HCT116 (cell line): ENCODE data around the gene PPM1B. TPM values are rescaled to one million over a fixed set of nuclear protein-coding genes. Genes with fewer than 3 reads are reported as not detected.

Experiments
- ATAC-seq: fragments of 200-7000 bp; cut with Tn5 transposase; 2 replicates; pipeline ENCODE4 v1.9.1; 2020; ENCODE audit warnings: mild to moderate bottlenecking, moderate library complexity
- BruUV-seq: library from RNA; stranded (reverse); fragments of 400-500 nt; replicated peaks from 2 replicates; lab custom pipeline; 2021; lab: Mats Ljungman, UMichigan
- CTCF ChIA-PET: fragments of 300-600 bp; sonication (Branson Sonifier 250); formaldehyde crosslinking; loops from one replicate; lab custom pipeline; 2021; ENCODE audit warnings: antibody characterized with exemption; lab: Charles Lee
- POLR2A ChIA-PET: fragments of 300-600, 350-600 bp; sonication (Branson Sonifier 250); formaldehyde crosslinking; loops from one replicate; lab custom pipeline; 2021; ENCODE audit warnings: antibody characterized with exemption; lab: Charles Lee
- RAD21 ChIA-PET, 2 experiments: fragments of 300-600 bp; sonication (Branson Sonifier 250); formaldehyde crosslinking; loops; one replicate each; lab custom pipeline; 2023; ENCODE audit warnings: low total read pairs in 2 of 2; ENCODE audit not compliant: uncharacterized antibody in 2 of 2, unreplicated experiment in 2 of 2, low non-redundant PET in 1 of 2; lab: Charles Lee
- DNase-seq: peaks from one replicate; pipeline ENCODE4 v3.0.0-alpha.2; 2010; ENCODE audit warnings: low read depth, low spot score
- H2AFZ ChIP-seq: fragments of 200-600 bp; shearing (Covaris generic), sonication (generic); 2 replicates; pipeline ENCODE4 v1.6.1; 2017; ENCODE audit warnings: low read depth, mixed run types, mixed read lengths, antibody characterized with exemption, low read length; ENCODE audit not compliant: poor library complexity, severe bottlenecking
- H3K27ac ChIP-seq: 2 replicates; pipeline ENCODE4 v1.5.1; 2012; ENCODE audit warnings: low read depth, low read length
- H3K27me3 ChIP-seq: fragments of 200-600 bp; sonication (generic); 2 replicates; pipeline ENCODE4 v1.6.1; 2016; ENCODE audit warnings: mixed run types, low read length, mixed read lengths; ENCODE audit not compliant: insufficient read depth
- H3K36me3 ChIP-seq, 2 experiments: fragments of 200-500 bp in 1 of 2; fragments of 200-600 bp in 1 of 2; sonication (Bioruptor generic) in 1 of 2; sonication (generic) in 1 of 2; 2 replicates each; pipeline versions ENCODE4 v1.5.1 to v1.6.1; 2014 to 2016; ENCODE audit warnings: low read length in 2 of 2, inconsistent platforms in 1 of 2, mixed read lengths in 1 of 2, mixed run types in 1 of 2; ENCODE audit not compliant: insufficient read depth in 2 of 2, control insufficient read depth in 1 of 2
- H3K4me1 ChIP-seq, 2 experiments: fragments of 200-600 bp in 1 of 2; sonication (generic) in 1 of 2; 2 replicates each; pipeline versions ENCODE4 v1.5.1 to v1.6.1; 2012 to 2017; ENCODE audit warnings: low read length in 2 of 2, inconsistent platforms in 1 of 2, mild to moderate bottlenecking in 1 of 2, mixed read lengths in 1 of 2, mixed run types in 1 of 2, moderate library complexity in 1 of 2; ENCODE audit not compliant: insufficient read depth in 2 of 2, control insufficient read depth in 1 of 2
- H3K4me2 ChIP-seq: fragments of 200-600 bp; sonication (generic); 2 replicates; pipeline ENCODE4 v1.6.1; 2017; ENCODE audit warnings: mixed run types, low read length, mixed read lengths
- H3K4me3 ChIP-seq, 2 experiments: fragments of 200-600 bp in 1 of 2; sonication (generic) in 1 of 2; replicated peaks in 1 of 2; 2 replicates each; pipeline ENCODE4 v1.5.1; 2011 to 2016; ENCODE audit warnings: low read length in 2 of 2, control low read depth in 1 of 2, low read depth in 1 of 2, mild to moderate bottlenecking in 1 of 2, mixed read lengths in 1 of 2, mixed run types in 1 of 2
- H3K79me2 ChIP-seq: fragments of 200-600 bp; sonication (generic); 2 replicates; pipeline ENCODE4 v1.6.1; 2017; ENCODE audit warnings: mild to moderate bottlenecking, mixed run types, low read length, moderate library complexity, mixed read lengths; ENCODE audit not compliant: insufficient read depth
- H3K9ac ChIP-seq: fragments of 200-600 bp; sonication (generic); 2 replicates; pipeline ENCODE4 v1.6.1; 2016; ENCODE audit warnings: low read length, mixed read lengths
- H3K9me2 ChIP-seq: fragments of 200-600 bp; sonication (generic), shearing (Covaris generic); 2 replicates; pipeline ENCODE4 v1.6.1; 2017; ENCODE audit warnings: mixed run types, mild to moderate bottlenecking, moderate library complexity; ENCODE audit not compliant: insufficient read depth
- H3K9me3 ChIP-seq, 2 experiments: fragments of 200-500 bp in 1 of 2; fragments of 200-600 bp in 1 of 2; sonication (Bioruptor generic) in 1 of 2; sonication (generic) in 1 of 2; 2 replicates each; pipeline ENCODE4 v1.6.1; 2014 to 2017; ENCODE audit warnings: low read length in 2 of 2, mixed read lengths in 2 of 2, inconsistent platforms in 1 of 2, low read depth in 1 of 2, mild to moderate bottlenecking in 1 of 2, mixed run types in 1 of 2, moderate library complexity in 1 of 2; ENCODE audit not compliant: control insufficient read depth in 1 of 2, insufficient read depth in 1 of 2
- H4K20me1 ChIP-seq: fragments of 200-600 bp; sonication (generic), shearing (Covaris generic); 2 replicates; pipeline ENCODE4 v1.6.1; 2017; ENCODE audit warnings: mixed run types, mild to moderate bottlenecking, moderate library complexity; ENCODE audit not compliant: insufficient read depth
- CBX3 ChIP-seq: IDR thresholded peaks from 2 replicates; pipeline ENCODE4 v1.6.1; 2012; ENCODE audit warnings: low read depth
- CEBPB ChIP-seq: IDR thresholded peaks from 2 replicates; pipeline ENCODE4 v1.6.1; 2012; ENCODE audit warnings: low read depth
- ELF1 ChIP-seq: IDR thresholded peaks from 2 replicates; pipeline ENCODE4 v1.6.1; 2012; ENCODE audit warnings: low read depth, borderline replicate concordance
- EZH2 ChIP-seq: fragments of 200-600 bp; sonication (generic); IDR thresholded peaks from 2 replicates; pipeline ENCODE4 v1.6.1; 2017; ENCODE audit warnings: antibody characterized with exemption, mixed run types
- EZH2phosphoT487 ChIP-seq: fragments of 200-600 bp; IDR thresholded peaks from 2 replicates; pipeline ENCODE4 v1.6.1; 2018; ENCODE audit warnings: antibody characterized with exemption, borderline replicate concordance
- JUND ChIP-seq: IDR thresholded peaks from 2 replicates; pipeline ENCODE4 v1.6.1; 2012
- POLR2A ChIP-seq: IDR thresholded peaks from 2 replicates; pipeline ENCODE4 v1.7.0; 2011; ENCODE audit warnings: borderline replicate concordance; ENCODE audit not compliant: insufficient read depth, insufficient read length; ENCODE audit errors: extremely low read depth
- RAD21 ChIP-seq: IDR thresholded peaks from 2 replicates; pipeline ENCODE4 v1.6.1; 2012; ENCODE audit warnings: low read depth, mild to moderate bottlenecking
- SIN3A ChIP-seq: IDR thresholded peaks from 2 replicates; pipeline ENCODE4 v1.6.1; 2012; ENCODE audit warnings: low read depth
- SP1 ChIP-seq: IDR thresholded peaks from 2 replicates; pipeline ENCODE4 v1.6.1; 2012; ENCODE audit warnings: low read depth
- TCF7L2 ChIP-seq: IDR thresholded peaks from 2 replicates; pipeline ENCODE4 v1.7.0; 2011; ENCODE audit warnings: borderline replicate concordance, inconsistent platforms; ENCODE audit not compliant: insufficient read depth, insufficient read length; ENCODE audit errors: extremely low read depth
- YY1 ChIP-seq: IDR thresholded peaks from 2 replicates; pipeline ENCODE4 v1.6.1; 2011; ENCODE audit warnings: low read length, low read depth, moderate library complexity, mild to moderate bottlenecking; ENCODE audit not compliant: insufficient replicate concordance; ENCODE audit errors: extremely low read depth
- ZFX ChIP-seq: fragments of 450-650 bp; IDR thresholded peaks from 2 replicates; pipeline ENCODE4 v1.6.1; 2017
- ZNF274 ChIP-seq: fragments of 200-500 bp; sonication (Bioruptor generic); IDR thresholded peaks from 2 replicates; pipeline ENCODE4 v1.6.1; 2014; ENCODE audit warnings: mild to moderate bottlenecking, low read depth, low read length, inconsistent platforms
- intact Hi-C: fragments of 100-400 bp; cut with micrococcal nuclease; formaldehyde crosslinking; loops from 2 replicates; pipeline ENCODE4 v1.10.0; 2022
- total RNA-seq: library from RNA; stranded (reverse); gene quantifications from one replicate; pipeline ENCODE4 v1.2.1, GENCODE V29; 2021; ENCODE audit not compliant: unreplicated experiment
- TF ChIP-seq, protein P1 (sequence below): IDR thresholded peaks from 2 replicates; pipeline ENCODE4 v1.6.1; 2011; ENCODE audit warnings: mild to moderate bottlenecking, low read length, moderate library complexity; ENCODE audit not compliant: insufficient replicate concordance; ENCODE audit errors: extremely low read depth
- TF ChIP-seq, protein P2 (sequence below), 3 experiments: fragments of 200-600 bp in 1 of 3; sonication (generic) in 1 of 3; IDR thresholded peaks in 2 of 3; conservative IDR thresholded peaks in 1 of 3; 2 replicates each; pipeline ENCODE4 v1.5.1; 2012 to 2017; ENCODE audit warnings: low read depth in 2 of 3, low read length in 2 of 3, antibody characterized with exemption in 1 of 3, borderline replicate concordance in 1 of 3, control low read depth in 1 of 3, mild to moderate bottlenecking in 1 of 3, mixed read lengths in 1 of 3, mixed run types in 1 of 3, moderate library complexity in 1 of 3; ENCODE audit not compliant: insufficient read depth in 1 of 3
- TF ChIP-seq, protein P3 (sequence below): IDR thresholded peaks from 2 replicates; pipeline ENCODE4 v1.6.1; 2012
- TF ChIP-seq, protein P4 (sequence below): IDR thresholded peaks from 2 replicates; pipeline ENCODE4 v1.6.1; 2012; ENCODE audit warnings: low read depth
- TF ChIP-seq, protein P5 (sequence below): IDR thresholded peaks from 2 replicates; pipeline ENCODE4 v1.6.1; 2012

PPM1B gene
- total RNA-seq, 1 experiment from 2014 or later = 36.9 TPM

DNA sequence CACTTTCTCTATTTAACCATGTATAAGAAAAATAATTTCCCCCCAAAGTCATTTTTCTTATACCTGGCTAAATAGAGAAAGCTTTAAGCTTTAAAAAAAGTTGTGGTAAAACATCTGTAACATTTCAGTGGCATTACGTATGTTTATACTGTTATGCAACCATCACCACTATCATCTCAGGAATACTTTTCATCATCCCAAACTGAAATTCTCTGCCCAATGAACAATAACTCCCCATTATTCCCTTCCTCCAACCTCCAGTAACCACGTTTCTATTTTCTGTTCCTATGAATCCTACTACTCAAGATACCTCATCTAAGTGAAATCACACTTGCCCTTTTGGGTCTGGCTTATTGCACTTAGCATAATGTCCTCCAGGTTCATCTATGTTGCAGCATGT is 104.9 kb downstream of the PPM1B start:
- Histone ChIP-seq H3K27me3 (no peaks in the 10 kb centered on the region), H3K9me2 (no peaks in the 10 kb centered on the region), H3K9ac (no peak overlapping the region), H2AFZ (no peak overlapping the region), H3K36me3 (no peaks in the 10 kb centered on the region), H4K20me1 (no peaks in the 10 kb centered on the region), H3K27ac (no peak overlapping the region), H3K4me1 (no peaks in the 10 kb centered on the region), H3K4me3 (no peak overlapping the region), H3K79me2 (no peaks in the 10 kb centered on the region), H3K4me2 (no peak overlapping the region), H3K9me3 (no peaks in the 10 kb centered on the region)
- intact Hi-C loops = no loop called here
- ChIA-PET RAD21 (interaction anchor here in 1 of 2 experiments (0.6 kb wide), 1 partner anchor 69 kb away, joined by 3 read pairs; no protein-coding TSS in a partner anchor), POLR2A (no interaction called here), CTCF (interaction anchor here (1.2 kb wide), 1 partner anchor 18 kb away, joined by 4 read pairs; no protein-coding TSS in a partner anchor)
- ATAC-seq (no peak), DNase-seq (no peak)
- TF ChIP-seq EZH2 (no peak), ELF1 (no peak), CBX3 (no peak), YY1 (no peak), RAD21 (no peak), ZNF274 (no peak), EZH2phosphoT487 (no peak), SIN3A (no peak), SP1 (no peak), ZFX (no peak), CEBPB (no peak), POLR2A (no peak), TCF7L2 (no peak), JUND (no peak)
- TF ChIP-seq, protein P1, sequence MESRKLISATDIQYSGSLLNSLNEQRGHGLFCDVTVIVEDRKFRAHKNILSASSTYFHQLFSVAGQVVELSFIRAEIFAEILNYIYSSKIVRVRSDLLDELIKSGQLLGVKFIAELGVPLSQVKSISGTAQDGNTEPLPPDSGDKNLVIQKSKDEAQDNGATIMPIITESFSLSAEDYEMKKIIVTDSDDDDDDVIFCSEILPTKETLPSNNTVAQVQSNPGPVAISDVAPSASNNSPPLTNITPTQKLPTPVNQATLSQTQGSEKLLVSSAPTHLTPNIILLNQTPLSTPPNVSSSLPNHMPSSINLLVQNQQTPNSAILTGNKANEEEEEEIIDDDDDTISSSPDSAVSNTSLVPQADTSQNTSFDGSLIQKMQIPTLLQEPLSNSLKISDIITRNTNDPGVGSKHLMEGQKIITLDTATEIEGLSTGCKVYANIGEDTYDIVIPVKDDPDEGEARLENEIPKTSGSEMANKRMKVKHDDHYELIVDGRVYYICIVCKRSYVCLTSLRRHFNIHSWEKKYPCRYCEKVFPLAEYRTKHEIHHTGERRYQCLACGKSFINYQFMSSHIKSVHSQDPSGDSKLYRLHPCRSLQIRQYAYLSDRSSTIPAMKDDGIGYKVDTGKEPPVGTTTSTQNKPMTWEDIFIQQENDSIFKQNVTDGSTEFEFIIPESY = no peak
- TF ChIP-seq, protein P2, sequence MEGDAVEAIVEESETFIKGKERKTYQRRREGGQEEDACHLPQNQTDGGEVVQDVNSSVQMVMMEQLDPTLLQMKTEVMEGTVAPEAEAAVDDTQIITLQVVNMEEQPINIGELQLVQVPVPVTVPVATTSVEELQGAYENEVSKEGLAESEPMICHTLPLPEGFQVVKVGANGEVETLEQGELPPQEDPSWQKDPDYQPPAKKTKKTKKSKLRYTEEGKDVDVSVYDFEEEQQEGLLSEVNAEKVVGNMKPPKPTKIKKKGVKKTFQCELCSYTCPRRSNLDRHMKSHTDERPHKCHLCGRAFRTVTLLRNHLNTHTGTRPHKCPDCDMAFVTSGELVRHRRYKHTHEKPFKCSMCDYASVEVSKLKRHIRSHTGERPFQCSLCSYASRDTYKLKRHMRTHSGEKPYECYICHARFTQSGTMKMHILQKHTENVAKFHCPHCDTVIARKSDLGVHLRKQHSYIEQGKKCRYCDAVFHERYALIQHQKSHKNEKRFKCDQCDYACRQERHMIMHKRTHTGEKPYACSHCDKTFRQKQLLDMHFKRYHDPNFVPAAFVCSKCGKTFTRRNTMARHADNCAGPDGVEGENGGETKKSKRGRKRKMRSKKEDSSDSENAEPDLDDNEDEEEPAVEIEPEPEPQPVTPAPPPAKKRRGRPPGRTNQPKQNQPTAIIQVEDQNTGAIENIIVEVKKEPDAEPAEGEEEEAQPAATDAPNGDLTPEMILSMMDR (IDR thresholded peaks at IDR 0.05 in 2 of 3, conservative IDR thresholded peaks at IDR 0.05 in 1 of 3; ENCODE audit: borderline replicate concordance in 1 of 3, insufficient read depth in 1 of 3, low read depth in 2 of 3, low read length in 2 of 3) = no peak
- TF ChIP-seq, protein P3, sequence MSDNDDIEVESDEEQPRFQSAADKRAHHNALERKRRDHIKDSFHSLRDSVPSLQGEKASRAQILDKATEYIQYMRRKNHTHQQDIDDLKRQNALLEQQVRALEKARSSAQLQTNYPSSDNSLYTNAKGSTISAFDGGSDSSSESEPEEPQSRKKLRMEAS = no peak
- TF ChIP-seq, protein P4, sequence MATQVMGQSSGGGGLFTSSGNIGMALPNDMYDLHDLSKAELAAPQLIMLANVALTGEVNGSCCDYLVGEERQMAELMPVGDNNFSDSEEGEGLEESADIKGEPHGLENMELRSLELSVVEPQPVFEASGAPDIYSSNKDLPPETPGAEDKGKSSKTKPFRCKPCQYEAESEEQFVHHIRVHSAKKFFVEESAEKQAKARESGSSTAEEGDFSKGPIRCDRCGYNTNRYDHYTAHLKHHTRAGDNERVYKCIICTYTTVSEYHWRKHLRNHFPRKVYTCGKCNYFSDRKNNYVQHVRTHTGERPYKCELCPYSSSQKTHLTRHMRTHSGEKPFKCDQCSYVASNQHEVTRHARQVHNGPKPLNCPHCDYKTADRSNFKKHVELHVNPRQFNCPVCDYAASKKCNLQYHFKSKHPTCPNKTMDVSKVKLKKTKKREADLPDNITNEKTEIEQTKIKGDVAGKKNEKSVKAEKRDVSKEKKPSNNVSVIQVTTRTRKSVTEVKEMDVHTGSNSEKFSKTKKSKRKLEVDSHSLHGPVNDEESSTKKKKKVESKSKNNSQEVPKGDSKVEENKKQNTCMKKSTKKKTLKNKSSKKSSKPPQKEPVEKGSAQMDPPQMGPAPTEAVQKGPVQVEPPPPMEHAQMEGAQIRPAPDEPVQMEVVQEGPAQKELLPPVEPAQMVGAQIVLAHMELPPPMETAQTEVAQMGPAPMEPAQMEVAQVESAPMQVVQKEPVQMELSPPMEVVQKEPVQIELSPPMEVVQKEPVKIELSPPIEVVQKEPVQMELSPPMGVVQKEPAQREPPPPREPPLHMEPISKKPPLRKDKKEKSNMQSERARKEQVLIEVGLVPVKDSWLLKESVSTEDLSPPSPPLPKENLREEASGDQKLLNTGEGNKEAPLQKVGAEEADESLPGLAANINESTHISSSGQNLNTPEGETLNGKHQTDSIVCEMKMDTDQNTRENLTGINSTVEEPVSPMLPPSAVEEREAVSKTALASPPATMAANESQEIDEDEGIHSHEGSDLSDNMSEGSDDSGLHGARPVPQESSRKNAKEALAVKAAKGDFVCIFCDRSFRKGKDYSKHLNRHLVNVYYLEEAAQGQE = no peak
- TF ChIP-seq, protein P5, sequence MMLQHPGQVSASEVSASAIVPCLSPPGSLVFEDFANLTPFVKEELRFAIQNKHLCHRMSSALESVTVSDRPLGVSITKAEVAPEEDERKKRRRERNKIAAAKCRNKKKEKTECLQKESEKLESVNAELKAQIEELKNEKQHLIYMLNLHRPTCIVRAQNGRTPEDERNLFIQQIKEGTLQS = no peak
- no TSS peak for BruUV-seq
